ENCODE data around the gene PRPF6.

The PRPF6 gene

DNA sequence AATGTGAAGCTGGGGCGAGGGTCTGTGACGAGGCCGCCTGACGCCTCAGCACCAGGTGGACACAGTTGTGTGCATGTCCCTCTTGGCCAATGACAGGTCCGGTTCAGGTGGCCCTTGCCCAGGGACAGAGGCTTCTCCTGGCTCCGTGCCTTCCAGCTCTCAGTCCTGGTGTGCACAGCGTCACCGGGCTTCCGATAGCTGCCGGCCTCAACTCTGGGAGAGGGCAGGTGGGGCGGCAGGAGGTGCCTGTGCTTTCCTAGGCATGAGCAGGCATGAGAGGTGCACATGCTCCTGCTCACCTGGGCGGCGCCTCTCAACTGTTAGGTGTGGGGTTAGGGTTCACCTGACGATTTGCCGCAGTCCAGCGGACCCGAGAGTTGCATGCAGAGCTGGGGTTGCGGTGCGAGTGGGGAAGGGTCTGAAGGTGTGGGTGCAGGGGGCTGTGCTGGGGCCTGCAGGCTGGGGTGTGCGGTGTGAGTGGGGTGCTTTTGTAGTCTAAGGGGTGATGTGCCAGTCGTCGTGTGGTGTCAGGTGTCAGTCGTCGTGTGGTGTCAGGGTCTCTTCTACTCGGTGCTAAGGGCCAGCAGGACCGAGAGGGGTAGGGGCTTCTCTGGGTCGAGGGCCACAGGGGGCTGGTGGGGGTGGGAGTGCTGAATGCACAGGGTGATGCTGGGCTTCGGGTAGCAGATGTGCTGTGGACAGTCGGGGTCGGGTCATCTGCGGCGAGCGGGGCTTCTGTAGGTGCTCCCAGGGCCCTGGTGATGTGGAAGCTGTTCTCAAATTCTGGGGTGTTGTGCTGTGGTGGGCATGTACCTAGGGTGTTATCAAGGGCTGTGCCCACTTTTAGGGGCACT, 72.3 kb downstream of the PRPF6 start:
- no peak overlapping the region for H3K4me3 ChIP-seq (ENCODE audit: low read depth, low read length)

DNA sequence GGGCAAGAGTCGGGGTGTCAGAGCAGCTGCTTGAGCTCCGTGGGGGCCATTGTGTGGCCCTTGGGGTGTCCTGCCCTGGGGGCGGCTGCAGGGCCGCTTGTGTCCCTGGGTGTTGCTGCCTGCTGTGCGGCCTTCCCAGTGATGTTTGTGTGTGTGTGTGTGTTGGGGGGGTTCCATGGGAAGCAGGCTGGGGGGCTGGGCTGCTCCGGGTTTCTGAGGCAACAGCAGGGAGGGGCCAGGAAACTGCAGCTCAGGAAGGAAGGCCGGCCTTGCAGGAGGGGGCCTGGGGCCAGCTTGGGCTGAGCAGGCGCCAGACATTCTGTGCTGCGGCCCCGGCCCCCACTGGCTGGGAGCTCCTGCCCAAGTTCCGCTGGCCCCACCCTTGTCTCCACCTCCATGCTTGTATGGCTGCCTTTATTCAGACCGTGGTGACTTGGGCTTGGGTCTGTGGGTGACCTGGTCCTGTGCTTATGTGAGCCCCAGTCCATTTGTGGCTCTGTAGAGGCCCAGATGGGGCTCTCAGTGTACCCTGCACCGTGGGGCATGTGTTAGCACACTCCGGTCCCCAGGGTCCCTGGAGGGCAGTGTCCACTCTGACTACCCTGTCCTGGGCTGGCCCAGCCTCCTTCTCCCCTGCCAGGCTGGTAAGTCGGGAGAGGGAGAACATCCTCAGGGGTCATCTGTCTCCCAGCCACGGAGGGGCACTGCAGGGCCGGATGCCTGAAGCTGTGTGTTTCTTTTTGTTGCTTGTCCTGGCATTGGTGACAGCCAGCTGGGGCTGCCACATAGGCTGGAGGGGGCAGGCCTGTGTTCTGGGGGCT, 73.1 kb downstream of the PRPF6 start:
- no peak overlapping the region for H3K4me3 ChIP-seq (ENCODE audit: low read depth, low read length)
- TF ChIP-seq, protein P1, sequence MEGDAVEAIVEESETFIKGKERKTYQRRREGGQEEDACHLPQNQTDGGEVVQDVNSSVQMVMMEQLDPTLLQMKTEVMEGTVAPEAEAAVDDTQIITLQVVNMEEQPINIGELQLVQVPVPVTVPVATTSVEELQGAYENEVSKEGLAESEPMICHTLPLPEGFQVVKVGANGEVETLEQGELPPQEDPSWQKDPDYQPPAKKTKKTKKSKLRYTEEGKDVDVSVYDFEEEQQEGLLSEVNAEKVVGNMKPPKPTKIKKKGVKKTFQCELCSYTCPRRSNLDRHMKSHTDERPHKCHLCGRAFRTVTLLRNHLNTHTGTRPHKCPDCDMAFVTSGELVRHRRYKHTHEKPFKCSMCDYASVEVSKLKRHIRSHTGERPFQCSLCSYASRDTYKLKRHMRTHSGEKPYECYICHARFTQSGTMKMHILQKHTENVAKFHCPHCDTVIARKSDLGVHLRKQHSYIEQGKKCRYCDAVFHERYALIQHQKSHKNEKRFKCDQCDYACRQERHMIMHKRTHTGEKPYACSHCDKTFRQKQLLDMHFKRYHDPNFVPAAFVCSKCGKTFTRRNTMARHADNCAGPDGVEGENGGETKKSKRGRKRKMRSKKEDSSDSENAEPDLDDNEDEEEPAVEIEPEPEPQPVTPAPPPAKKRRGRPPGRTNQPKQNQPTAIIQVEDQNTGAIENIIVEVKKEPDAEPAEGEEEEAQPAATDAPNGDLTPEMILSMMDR (IDR thresholded peaks at IDR 0.05; ENCODE audit: control insufficient read depth, extremely low read depth, insufficient read depth): no peak
- no peak for DNase-seq (ENCODE audit: low read depth)

More for the DNA sequence above, 72.3 kb downstream of the PRPF6 start:
- no peak for DNase-seq (ENCODE audit: low read depth)
- TF ChIP-seq, protein P1 (IDR thresholded peaks at IDR 0.05; ENCODE audit: control insufficient read depth, extremely low read depth, insufficient read depth): no peak

DNA sequence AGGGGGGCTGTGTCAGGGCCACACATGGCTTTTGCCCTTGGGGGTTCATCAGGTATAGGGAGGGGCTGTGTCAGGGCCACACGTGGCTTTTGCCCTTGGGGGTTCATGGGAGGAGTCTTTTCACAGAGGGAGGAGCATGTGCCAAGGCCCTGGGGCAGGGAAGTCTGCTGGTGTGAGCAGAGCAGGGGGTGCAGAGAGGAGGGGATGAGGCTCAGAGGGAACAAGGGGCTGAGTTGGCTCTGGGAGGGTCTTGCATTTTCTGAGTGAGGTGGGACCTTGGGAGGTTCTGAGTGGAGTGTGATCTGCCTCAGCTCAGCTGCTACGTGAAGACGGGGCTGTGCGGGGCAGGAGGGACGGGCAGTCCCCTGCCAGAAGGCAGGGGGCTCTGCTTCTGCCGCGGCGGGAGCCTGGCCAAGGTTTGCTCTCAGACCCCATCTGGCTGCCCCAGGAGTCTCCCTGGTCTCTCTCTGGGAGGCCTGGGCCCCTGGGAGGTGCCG, 74.5 kb downstream of the PRPF6 start:
- H3K4me3 ChIP-seq (ENCODE audit: low read depth, low read length): no peak overlapping the region
- no peak for DNase-seq (ENCODE audit: low read depth)
- TF ChIP-seq, protein P1 (IDR thresholded peaks at IDR 0.05; ENCODE audit: control insufficient read depth, extremely low read depth, insufficient read depth): no peak

DNA sequence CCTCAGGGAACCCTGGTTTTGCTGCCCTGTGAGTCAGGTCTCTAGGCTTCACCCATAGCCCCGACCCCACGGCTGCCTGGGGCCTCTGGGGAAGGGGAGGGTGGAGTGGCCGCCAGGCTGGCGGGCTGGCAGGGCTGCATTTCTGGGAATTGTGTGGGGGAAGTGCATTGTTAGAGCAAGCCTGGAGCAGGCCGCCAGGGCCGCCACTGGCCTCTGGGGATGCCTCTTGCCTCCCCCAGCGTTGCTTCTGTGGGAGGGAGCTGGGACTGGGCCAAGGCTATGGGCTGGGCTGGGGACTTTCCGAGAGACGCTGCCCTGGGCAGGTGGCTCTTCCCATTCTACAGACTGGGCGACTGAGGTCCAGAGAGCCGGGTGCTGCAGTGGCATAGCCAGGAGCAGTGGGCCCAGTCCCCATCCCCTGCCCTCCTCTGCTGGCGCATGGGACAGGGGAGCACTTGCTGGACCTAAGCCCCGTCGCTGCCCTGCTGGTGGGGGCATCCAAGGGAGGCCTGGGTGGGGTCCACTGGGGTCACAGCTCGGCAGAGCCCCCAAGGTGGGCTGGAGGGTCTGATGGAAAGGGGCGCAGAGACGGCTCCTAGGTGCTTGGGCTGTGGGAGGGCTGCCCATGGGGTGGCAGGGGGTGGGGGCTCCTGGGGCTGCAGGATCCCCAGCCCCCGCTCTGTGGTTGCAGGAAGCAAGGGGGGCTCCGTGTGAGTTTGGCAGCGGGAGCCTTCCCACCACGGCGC, 75.1 kb downstream of the PRPF6 start:
- TF ChIP-seq, protein P1 (IDR thresholded peaks at IDR 0.05; ENCODE audit: control insufficient read depth, extremely low read depth, insufficient read depth): no peak
- no peak overlapping the region for H3K4me3 ChIP-seq (ENCODE audit: low read depth, low read length)
- DNase-seq (ENCODE audit: low read depth): no peak

DNA sequence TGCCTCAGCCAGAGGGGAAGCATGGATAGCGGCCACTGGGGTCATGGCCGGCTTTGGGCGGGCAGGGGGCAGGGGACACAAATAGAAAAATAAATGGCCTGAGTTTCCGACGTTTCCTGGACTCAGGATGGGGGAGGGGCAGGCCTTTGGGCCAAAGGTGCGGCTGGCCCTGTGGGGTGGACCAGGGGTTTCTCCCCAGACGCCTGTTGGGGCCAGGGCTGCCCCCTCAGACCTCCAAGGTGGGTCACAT, 75.6 kb downstream of the PRPF6 start:
- no peak overlapping the region for H3K4me3 ChIP-seq (ENCODE audit: low read depth, low read length)

More for the DNA sequence above, 75.6 kb downstream of the PRPF6 start:
- no peak for DNase-seq (ENCODE audit: low read depth)
- TF ChIP-seq, protein P1 (IDR thresholded peaks at IDR 0.05; ENCODE audit: control insufficient read depth, extremely low read depth, insufficient read depth): no peak
